A549 (cell line): ENCODE results near the gene GPR101. TPM values are rescaled to one million over a fixed set of nuclear protein-coding genes. Genes with fewer than 3 reads are reported as not detected.

Source experiments
- ATAC-seq, 2 experiments: fragments of 200-7000 bp in 1 of 2; fragments of >200 bp in 1 of 2; cut with Nextera tagmentation in 1 of 2; cut with Tn5 transposase in 1 of 2; 3 replicates each; pipeline versions ENCODE4 v1.8.0 to v1.9.1; 2018 to 2020; ENCODE audit warnings: mild to moderate bottlenecking in 1 of 2, moderate library complexity in 1 of 2
- CTCF ChIA-PET: fragments of 300-600 bp; sonication (Branson Sonifier 250); formaldehyde crosslinking; extraction: SDS; loops from one replicate; lab custom pipeline; 2021; ENCODE audit warnings: antibody characterized with exemption, inconsistent platforms; lab: Yijun Ruan, JAX
- POLR2A ChIA-PET: fragments of 350-600 bp; formaldehyde crosslinking; extraction: SDS; loops from one replicate; lab custom pipeline; 2021; ENCODE audit warnings: antibody characterized with exemption, inconsistent platforms; lab: Yijun Ruan, JAX
- DNase-seq, 2 experiments: peaks; one replicate each; pipeline versions ENCODE4 v3.0.0 to v3.0.0-alpha.2; 2011 to 2016; ENCODE audit warnings: low read depth in 1 of 2, low spot score in 1 of 2
- FAIRE-seq: peaks from 2 replicates; lab custom pipeline; 2011; peaks lifted over from hg19 to GRCh38; lab: Jason Lieb, UNC
- H3K27ac ChIP-seq, 2 experiments: fragments of >200 bp; sonication (Bioruptor Twin); formaldehyde crosslinking; 3 replicates each; pipeline ENCODE4 v1.5.1; 2016 to 2017
- H3K4me1 ChIP-seq: fragments of >200 bp; sonication (Bioruptor Twin); formaldehyde crosslinking; 3 replicates; pipeline ENCODE4 v1.6.1; 2016
- H3K4me2 ChIP-seq: fragments of >200 bp; sonication (Bioruptor Twin); formaldehyde crosslinking; 3 replicates; pipeline ENCODE4 v1.6.1; 2016
- H3K4me3 ChIP-seq: fragments of >200 bp; sonication (Bioruptor Twin); formaldehyde crosslinking; 3 replicates; pipeline ENCODE4 v1.5.1; 2016
- H3K9me3 ChIP-seq: fragments of >200 bp; sonication (Bioruptor Twin); formaldehyde crosslinking; 3 replicates; pipeline ENCODE4 v1.6.1; 2016
- CBX2 ChIP-seq: fragments of 200-600 bp; sonication (generic); IDR thresholded peaks from 2 replicates; pipeline ENCODE4 v1.6.1; 2016; ENCODE audit warnings: low read depth, mild to moderate bottlenecking, borderline replicate concordance
- CHD2 ChIP-seq: fragments of 150-350 bp; IDR thresholded peaks from 2 replicates; pipeline ENCODE4 v1.6.1; 2014; ENCODE audit warnings: low read length; ENCODE audit not compliant: partially characterized antibody
- FOSL2 ChIP-seq, 2 experiments: fragments of 450-650 bp in 1 of 2; fragments of >200 bp in 1 of 2; sonication (Bioruptor Twin) in 1 of 2; formaldehyde crosslinking; IDR thresholded peaks; 2 replicates each; pipeline versions ENCODE4 v1.5.0 to v1.6.1; 2016 to 2020; ENCODE audit warnings: mild to moderate bottlenecking in 1 of 2, moderate library complexity in 1 of 2
- HOXA7 ChIP-seq: fragments of 250-450 bp; sonication (Bioruptor Pico); IDR thresholded peaks from 2 replicates; pipeline ENCODE4 v1.5.0; 2020; ENCODE audit warnings: mild to moderate bottlenecking, moderate library complexity
- HOXB5 ChIP-seq: fragments of 250-450 bp; sonication (Bioruptor Pico); IDR thresholded peaks from 2 replicates; pipeline ENCODE4 v1.5.0; 2020; ENCODE audit warnings: mild to moderate bottlenecking, moderate library complexity
- MAFK ChIP-seq: fragments of 450-650 bp; IDR thresholded peaks from 2 replicates; pipeline ENCODE4 v1.6.1; 2014; ENCODE audit not compliant: partially characterized antibody
- MYC ChIP-seq: IDR thresholded peaks from 2 replicates; pipeline ENCODE4 v1.6.1; 2012; ENCODE audit warnings: mild to moderate bottlenecking, inconsistent platforms, low read length, improper control_type of control experiment, borderline replicate concordance
- NR3C1 ChIP-seq: fragments of >200 bp; sonication (Bioruptor Twin); formaldehyde crosslinking; IDR thresholded peaks from 3 replicates; pipeline ENCODE4 v1.6.1; 2017
- POLR2A ChIP-seq: IDR thresholded peaks from 2 replicates; pipeline ENCODE4 v1.6.1; 2012; ENCODE audit warnings: mild to moderate bottlenecking, low read length
- POLR2AphosphoS2 ChIP-seq: conservative IDR thresholded peaks from 2 replicates; pipeline ENCODE4 v1.6.1; 2012; ENCODE audit warnings: low read length, improper control_type of control experiment, inconsistent platforms
- RNF2 ChIP-seq: fragments of 200-600 bp; sonication (generic); IDR thresholded peaks from 2 replicates; pipeline ENCODE4 v1.6.1; 2016; ENCODE audit warnings: low read depth, mild to moderate bottlenecking, antibody characterized with exemption, moderate library complexity, borderline replicate concordance
- TP53 ChIP-seq: fragments of 250-450 bp; sonication (Bioruptor Pico); IDR thresholded peaks from 2 replicates; pipeline ENCODE4 v1.5.0; 2021; ENCODE audit warnings: mild to moderate bottlenecking, moderate library complexity
- ZFP36 ChIP-seq: fragments of 450-650 bp; IDR thresholded peaks from 2 replicates; pipeline ENCODE4 v1.6.1; 2014; ENCODE audit warnings: borderline replicate concordance; ENCODE audit not compliant: partially characterized antibody
- WGBS: methylation state at CpG from one replicate; pipeline ENCODE4 v1.1.6; 2017; ENCODE audit errors: missing lambda C conversion rate; 5-methylcytosine and 5-hydroxymethylcytosine counted together
- polyA plus RNA-seq, 4 experiments: library from polyadenylated mRNA; depleted of rRNA in 3 of 4; stranded (reverse); fragments of >200 nt; fragmentation: RNase III in 1 of 4; extraction: RNeasy Plus Mini Kit Qiagen cat#74134 plus additional on column Dnase treatment in 1 of 4; gene quantifications; 2 replicates in 3 of 4; 3 replicates in 1 of 4; pipeline ENCODE4 v1.2.3, GENCODE V29; 2011 to 2017
- TF ChIP-seq, protein P1 (sequence below): IDR thresholded peaks from 2 replicates; pipeline ENCODE4 v1.6.1; 2012; ENCODE audit warnings: low read depth, borderline replicate concordance
- TF ChIP-seq, protein P2 (sequence below): fragments of >200 bp; sonication (Bioruptor Twin); formaldehyde crosslinking; IDR thresholded peaks from 2 replicates; pipeline ENCODE4 v1.6.1; 2016
- TF ChIP-seq, protein P3 (sequence below): fragments of 250-450 bp; sonication (Bioruptor Pico); IDR thresholded peaks from 2 replicates; pipeline ENCODE4 v1.5.0; 2021; ENCODE audit warnings: mild to moderate bottlenecking, moderate library complexity, borderline replicate concordance

The GPR101 gene
- polyA plus RNA-seq, 2 of the 4 experiments (the other 2 are of a cell fraction): not detected

DNA sequence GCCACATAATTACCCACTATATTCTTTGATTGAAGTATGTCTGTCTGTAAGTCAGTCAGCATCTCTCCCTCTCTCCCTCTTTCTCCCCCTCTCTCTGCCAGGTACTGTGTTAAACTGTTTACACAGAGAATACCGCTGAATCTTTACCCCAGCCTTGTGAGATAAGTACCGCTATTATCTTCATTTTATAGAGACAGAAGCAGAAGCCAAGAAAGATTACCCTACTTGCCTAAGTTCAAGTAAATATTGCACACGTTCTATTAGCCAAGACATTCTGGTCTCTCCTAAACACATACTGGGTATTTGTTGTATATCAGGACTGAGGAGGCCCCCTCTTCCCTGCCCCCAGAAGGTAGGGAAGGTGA, 695 bp upstream of the GPR101 start:
- FAIRE-seq: peak; percentile 7
- no peak for ATAC-seq
- H3K27ac ChIP-seq: no peak overlapping the region
- 3% methylated on average over 3 of the region's 3 CpGs for WGBS
- H3K4me1 ChIP-seq: peaks cover 6% of the 10 kb centered on the region; the same call in 2 of the 3 replicates
- no peaks in the 10 kb centered on the region for H3K9me3 ChIP-seq
- no peak for DNase-seq
- TF ChIP-seq CHD2 (no peak), MYC (no peak), HOXA7 (no peak)
- H3K4me2 ChIP-seq: no peak overlapping the region; the same call in 2 of the 3 replicates
- no peak overlapping the region for H3K4me3 ChIP-seq
- POLR2A ChIA-PET: no interaction called here
- CTCF ChIA-PET: no interaction called here

DNA sequence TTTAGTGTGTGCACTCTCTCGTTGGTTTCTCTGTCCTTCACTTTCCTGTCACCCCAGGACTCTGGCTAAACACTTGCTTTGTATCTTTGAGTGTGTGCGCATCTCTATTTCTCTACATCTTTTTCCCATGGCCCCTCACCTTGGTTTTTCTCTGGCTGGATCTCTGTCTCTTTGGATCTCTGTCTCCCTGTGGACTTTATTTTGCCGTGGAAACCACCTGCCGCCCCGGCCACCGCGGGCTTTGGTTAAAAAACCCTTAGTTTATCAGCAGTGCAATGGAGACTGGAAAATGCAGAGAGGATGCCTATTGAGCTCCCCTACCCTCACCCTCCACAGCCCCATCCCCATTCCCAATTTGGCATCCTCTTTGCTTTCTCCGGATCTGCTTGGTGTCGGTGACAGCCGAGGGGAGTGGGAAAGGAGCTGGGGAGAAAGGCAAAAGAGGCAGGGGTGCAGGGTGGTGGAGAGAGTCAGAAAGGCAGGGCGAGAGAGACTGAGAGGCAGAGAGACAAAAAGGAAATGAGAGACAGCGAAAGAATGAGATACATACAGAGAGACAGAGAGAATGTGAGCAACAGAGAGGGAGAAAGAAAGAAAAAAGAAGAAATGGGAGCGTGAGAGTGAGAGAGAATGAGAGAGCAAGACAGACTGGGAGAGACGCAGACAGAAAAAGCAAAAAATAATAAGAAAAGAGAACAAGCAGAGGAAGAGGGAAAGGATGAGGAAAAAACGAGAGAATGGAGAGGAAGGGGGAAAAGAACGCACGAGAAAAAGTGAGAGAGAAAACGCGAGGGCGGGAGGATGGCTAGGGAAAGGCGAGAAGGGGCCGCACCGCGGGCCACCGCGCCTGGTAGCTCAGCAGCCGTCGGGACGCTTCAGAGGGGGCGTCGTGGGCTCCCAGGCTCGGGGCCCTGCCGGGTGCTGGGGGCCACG, 688 bp downstream of the GPR101 start:
- ChIA-PET POLR2A (no interaction called here), CTCF (interaction anchor here (1.2 kb wide), 1 partner anchor 43 kb away, joined by 3 read pairs; no protein-coding TSS in a partner anchor)
- 9% methylated on average over 34 of the region's 34 CpGs for WGBS
- peaks cover 6% of the 10 kb centered on the region; the same call in 2 of the 3 replicates for H3K4me1 ChIP-seq
- TF ChIP-seq NR3C1 (no peak), POLR2A (no peak), CBX2 (no peak), MYC (no peak), POLR2AphosphoS2 (no peak), TP53 (no peak), MAFK (no peak), RNF2 (no peak), HOXB5 (CRISPR knock-in tag) (no peak)
- TF ChIP-seq, protein P1, sequence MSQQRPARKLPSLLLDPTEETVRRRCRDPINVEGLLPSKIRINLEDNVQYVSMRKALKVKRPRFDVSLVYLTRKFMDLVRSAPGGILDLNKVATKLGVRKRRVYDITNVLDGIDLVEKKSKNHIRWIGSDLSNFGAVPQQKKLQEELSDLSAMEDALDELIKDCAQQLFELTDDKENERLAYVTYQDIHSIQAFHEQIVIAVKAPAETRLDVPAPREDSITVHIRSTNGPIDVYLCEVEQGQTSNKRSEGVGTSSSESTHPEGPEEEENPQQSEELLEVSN: no peak
- TF ChIP-seq, protein P2, sequence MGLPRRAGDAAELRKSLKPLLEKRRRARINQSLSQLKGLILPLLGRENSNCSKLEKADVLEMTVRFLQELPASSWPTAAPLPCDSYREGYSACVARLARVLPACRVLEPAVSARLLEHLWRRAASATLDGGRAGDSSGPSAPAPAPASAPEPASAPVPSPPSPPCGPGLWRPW: no peak
- TF ChIP-seq, all 56 proteins: peak for 0
- FAIRE-seq: no peak
- Histone ChIP-seq H3K4me2 (peak overlapping the region; percentile 79), H3K4me3 (peak overlapping the region; percentile 32; the same call in 2 of the 3 replicates), H3K27ac (no peak overlapping the region), H3K9me3 (no peaks in the 10 kb centered on the region)
- no peak; a peak in 1 of 6 replicates for ATAC-seq
- DNase-seq: no peak

DNA sequence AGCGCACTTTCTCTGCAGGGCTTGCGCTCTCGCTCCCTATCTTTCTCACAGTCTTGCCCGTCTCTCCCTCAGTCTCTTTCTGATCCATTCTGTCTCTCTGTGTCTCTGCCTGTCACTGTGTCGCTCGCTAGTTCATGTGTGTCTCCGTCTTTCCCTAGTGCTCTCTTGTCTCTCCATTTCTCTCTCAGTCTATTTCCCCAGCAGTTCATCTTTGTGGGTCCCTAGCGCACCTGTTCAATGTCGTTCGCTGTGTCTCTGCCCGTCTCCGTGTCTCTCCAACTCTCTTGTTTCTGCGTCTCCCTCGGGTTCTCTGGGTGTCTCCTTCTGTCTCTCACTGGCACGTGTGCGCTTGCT, 1.5 kb downstream of the GPR101 start:
- H3K4me3 ChIP-seq: peak overlapping the region; percentile 25; the same call in 1 of the 3 replicates
- ATAC-seq (no peak), FAIRE-seq (no peak), DNase-seq (no peak)
- no peaks in the 10 kb centered on the region for H3K9me3 ChIP-seq
- CTCF ChIA-PET: no interaction called here
- POLR2A ChIA-PET: no interaction called here
- TF ChIP-seq, protein P3, sequence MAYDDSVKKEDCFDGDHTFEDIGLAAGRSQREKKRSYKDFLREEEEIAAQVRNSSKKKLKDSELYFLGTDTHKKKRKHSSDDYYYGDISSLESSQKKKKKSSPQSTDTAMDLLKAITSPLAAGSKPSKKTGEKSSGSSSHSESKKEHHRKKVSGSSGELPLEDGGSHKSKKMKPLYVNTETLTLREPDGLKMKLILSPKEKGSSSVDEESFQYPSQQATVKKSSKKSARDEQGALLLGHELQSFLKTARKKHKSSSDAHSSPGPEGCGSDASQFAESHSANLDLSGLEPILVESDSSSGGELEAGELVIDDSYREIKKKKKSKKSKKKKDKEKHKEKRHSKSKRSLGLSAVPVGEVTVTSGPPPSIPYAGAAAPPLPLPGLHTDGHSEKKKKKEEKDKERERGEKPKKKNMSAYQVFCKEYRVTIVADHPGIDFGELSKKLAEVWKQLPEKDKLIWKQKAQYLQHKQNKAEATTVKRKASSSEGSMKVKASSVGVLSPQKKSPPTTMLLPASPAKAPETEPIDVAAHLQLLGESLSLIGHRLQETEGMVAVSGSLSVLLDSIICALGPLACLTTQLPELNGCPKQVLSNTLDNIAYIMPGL: no peak
- TF ChIP-seq FOSL2 (IDR thresholded peaks at IDR 0.05) (no peak), FOSL2 (CRISPR knock-in tag; IDR thresholded peaks at IDR 0.05) (no peak), ZFP36 (no peak), HOXA7 (no peak), MYC (no peak)
- H3K4me1 ChIP-seq: peaks cover 6% of the 10 kb centered on the region; the same call in 2 of the 3 replicates
- peak overlapping the region; percentile 62 for H3K4me2 ChIP-seq
- no peak overlapping the region for H3K27ac ChIP-seq
- WGBS: 49% methylated on average over 16 of the region's 16 CpGs
